Stimulated activated CD4-positive, alpha-beta T cell treated with anti-CD3 and anti-CD28 coated beads, Interleukin-1b, Interleukin-23, amount 100 ng/mL, for 1 hour (primary cell): ENCODE measurements around the gene TEDC2.
A peak's percentile ranks its signal among the peaks of the same experiment; 100 is the strongest.

Experiments used
- DNase-seq, 2 donors: peaks; one replicate each; pipeline ENCODE4 v3.0.0-alpha.2; 2020; ENCODE audit warnings: low read depth in 2 of 2

TEDC2 gene

DNA sequence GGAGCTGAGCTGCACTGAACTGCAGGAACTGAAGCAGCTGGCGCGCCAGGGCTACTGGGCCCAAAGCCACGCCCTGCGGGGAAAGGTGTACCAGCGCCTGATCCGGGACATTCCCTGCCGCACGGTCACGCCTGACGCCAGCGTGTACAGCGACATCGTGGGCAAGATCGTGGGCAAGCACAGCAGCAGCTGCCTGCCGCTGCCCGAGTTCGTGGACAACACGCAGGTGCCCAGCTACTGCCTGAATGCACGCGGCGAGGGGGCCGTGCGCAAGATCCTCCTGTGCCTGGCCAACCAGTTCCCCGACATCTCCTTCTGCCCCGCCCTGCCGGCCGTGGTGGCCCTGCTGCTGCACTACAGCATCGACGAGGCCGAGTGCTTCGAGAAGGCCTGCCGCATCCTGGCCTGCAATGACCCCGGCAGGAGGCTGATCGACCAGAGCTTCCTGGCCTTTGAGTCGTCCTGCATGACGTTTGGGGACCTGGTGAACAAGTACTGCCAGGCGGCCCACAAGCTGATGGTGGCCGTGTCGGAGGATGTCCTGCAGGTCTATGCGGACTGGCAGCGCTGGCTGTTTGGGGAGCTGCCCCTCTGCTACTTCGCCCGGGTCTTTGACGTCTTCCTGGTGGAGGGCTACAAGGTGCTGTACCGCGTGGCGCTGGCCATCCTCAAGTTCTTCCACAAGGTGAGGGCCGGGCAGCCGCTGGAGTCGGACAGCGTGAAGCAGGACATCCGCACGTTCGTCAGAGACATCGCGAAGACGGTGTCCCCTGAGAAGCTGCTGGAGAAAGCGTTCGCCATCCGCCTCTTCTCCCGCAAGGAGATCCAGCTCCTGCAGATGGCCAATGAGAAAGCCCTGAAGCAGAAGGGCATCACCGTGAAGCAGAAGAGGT lies 36.6 kb downstream of the TEDC2 start:
- DNase-seq: no peak

DNA sequence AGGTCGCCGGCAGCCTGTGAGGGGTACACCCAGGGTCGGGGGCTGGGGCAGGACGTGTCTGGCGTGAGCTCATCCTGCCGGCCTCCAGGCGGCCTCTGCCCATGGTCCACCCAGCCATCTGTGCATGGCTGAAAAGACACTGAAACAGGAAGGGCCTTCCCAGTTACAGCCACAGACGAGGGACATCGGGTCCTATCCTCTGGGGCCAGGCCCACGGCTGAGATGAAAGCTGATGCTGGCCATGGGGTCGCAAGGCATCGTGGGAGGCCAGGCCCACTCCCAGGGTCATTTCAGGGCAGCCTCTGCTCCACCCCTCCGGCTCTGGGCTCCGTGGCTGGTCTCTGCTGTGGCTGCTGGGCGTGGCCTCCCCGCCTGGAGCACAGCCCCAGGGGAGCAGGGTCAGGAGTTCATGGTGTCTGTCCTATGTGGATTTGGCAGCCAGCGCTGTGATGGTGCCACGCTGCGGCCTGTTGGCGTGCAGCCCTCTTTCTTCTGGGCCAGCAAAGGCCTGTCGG lies 37.3 kb downstream of the TEDC2 start:
- no peak for DNase-seq

DNA sequence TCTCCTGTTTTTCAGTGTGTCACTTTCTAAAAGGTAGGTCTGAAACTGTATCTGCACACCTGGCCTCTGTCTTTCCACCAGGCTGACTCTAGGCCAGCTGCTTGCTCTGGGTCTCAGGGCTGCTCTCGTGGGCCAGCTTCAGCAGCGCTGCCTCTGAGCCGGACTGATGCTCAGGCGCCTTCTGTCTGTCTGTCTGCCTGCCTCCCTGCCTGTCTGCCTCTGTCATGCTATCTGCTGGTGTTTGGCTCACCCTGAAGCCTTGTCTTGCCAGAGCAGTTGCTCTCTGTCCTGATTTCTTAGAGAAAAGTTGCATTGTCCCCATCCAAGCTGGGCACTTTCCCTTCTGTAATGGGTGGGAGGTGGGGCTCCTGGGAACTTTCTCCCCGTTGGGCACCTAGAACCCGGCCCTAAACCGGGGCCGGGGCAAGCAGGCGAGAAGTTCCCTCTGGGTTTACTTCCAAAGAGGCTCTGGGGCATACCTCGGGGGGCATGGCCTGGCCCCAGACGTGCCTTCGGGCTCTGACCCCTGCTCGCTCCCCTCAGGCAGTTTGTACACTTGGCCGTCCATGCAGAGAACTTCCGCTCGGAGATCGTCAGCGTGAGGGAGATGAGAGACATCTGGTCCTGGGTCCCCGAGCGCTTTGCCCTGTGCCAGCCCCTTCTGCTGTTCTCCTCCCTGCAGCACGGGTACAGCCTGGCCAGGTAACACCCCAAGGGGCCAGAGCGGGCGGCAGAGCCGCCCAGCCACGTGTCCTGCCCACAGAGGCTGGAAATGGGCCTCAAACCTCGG lies 38.0 kb downstream of the TEDC2 start:
- no peak for DNase-seq

DNA sequence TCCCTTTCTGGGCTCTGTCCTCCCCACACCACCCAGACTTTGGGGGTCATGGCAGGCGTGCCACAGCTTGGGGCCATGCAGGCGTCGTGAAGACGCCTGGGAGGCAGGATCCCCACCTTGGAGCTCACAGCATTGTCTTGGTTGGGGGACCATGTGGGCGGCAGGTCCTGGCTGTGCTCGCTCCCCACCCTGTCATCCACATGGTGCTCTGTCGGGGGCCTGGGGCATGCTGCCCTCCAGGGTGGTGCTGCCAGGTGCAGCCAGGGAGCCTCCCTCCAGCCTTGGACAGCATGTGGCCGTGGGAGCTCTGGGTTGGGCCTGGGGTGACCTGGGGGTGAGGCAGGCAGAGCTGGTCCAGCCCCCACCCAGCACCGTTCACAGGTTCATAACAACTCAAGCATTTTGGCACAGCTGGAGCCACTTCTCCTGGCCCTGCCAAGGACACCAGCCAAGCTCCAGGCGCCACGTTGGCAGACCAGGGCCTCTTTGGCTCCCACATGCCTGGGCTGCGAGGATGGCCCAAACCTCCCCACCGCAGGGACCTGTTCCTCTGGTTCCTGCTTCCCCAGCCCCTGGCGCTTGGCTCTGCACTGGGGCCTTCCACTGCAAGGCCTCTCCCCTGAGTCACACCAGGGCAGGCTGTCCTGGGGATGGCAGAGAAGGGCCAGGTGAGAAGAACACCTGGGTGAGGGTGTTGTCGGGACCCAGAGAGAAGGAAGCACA lies 38.8 kb downstream of the TEDC2 start:
- DNase-seq: no peak

DNA sequence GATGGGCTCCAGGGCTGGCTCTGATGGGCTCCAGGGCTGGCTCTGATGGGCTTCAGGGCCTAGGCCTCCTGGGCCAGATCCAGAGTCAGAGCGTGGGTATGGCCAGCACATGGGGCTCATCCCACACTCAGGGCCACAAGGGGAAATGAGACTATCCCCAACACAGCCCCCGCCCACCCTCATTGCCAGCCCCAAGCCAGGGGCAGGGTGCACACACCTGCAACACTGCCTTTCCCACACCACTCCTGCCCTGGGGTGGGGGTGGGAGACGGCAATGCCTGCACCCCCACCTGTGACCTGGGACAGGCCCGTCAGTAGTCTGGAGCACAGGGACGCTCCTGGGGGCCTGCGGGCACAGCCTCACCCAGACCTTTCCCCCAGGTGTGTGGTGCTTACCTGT lies 39.5 kb downstream of the TEDC2 start:
- no peak for DNase-seq

DNA sequence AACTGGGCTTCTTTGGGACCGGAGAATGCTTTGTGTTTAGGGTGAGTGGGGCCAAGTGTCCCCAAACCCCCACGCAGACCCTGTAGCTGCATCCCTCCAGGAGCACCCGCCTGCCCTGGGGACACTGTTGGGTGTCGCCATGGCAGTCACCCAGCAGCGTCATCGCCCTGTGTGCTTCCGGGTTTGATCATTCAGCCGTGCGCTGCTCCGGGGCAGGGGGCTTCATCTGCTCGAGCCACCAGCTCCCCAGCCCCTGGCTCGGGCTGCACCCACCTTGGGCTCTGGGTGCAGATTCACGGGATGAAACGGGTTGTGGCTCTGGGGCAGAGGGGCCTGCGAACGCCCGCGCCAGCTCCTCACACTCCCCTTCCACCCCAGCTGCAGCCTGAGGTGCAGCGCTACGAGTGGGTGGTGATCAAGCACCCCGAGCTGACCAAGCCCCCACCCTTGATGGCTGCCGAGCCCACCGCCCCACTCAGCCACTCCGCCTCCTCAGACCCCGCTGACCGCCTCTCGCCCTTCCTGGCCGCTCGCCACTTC lies 40.1 kb downstream of the TEDC2 start:
- DNase-seq: no peak

DNA sequence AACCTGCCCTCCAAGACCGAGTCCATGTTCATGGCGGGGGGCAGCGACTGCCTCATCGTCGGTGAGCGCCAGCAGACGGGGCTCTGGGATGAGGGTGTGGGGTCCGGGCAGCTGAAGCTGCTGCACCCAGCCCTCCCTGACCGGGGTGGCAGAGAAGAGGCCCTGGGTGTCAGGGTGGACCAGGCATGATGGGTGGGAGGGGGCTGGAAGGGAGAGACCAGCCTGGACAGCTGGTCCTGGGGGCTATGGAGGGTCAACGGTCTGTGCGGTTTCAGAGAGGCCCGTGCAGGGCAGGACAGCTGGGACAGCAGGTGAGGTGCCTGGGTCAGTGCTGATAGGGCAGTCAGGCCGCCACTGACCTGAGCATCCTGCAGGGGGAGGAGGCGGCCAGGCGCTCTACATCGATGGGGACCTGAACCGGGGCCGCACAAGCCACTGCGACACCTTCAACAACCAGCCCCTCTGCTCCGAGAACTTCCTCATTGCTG lies 40.6 kb downstream of the TEDC2 start:
- DNase-seq: no peak

DNA sequence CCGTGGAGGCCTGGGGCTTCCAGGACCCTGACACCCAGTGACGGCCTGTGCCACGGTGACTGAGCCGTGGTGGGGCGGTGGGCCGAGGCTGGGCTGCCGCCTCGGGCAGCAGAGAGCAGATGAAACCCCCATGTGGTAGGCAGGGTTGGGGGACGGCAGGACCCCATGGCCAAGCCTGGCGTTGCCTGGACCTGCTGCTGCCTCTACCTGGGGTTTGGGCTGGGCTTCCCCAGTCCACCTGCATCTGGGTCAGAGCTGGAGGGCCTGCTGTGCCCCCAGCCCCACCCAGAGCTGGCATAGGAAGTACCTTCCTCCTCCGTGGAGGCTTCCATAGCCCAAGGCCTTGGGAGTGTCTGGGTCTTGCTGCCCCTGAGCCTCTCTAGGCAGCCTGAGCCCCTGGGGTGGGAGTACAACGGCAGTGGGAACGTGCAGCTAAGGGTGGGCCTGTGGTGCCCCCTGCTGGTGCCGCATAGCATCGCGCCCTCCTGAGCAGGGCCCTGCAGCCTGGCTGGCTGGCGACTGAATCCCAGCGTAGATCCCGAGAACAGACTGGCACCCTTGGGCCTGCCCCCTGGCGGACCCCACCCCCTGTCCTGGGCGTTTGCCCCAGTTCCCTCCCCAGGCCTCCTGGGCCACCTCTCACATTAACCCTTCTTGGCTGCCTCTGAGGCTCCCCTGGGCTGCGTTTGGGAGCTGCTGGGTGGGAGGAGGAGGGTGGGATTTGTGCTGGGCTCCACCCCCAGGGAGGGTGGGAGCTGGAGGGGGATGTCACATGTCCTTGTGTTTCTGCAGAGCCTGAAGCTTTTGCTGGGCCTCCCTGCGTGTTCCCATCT lies 41.2 kb downstream of the TEDC2 start:
- peak; percentile 52 to 77 for DNase-seq

DNA sequence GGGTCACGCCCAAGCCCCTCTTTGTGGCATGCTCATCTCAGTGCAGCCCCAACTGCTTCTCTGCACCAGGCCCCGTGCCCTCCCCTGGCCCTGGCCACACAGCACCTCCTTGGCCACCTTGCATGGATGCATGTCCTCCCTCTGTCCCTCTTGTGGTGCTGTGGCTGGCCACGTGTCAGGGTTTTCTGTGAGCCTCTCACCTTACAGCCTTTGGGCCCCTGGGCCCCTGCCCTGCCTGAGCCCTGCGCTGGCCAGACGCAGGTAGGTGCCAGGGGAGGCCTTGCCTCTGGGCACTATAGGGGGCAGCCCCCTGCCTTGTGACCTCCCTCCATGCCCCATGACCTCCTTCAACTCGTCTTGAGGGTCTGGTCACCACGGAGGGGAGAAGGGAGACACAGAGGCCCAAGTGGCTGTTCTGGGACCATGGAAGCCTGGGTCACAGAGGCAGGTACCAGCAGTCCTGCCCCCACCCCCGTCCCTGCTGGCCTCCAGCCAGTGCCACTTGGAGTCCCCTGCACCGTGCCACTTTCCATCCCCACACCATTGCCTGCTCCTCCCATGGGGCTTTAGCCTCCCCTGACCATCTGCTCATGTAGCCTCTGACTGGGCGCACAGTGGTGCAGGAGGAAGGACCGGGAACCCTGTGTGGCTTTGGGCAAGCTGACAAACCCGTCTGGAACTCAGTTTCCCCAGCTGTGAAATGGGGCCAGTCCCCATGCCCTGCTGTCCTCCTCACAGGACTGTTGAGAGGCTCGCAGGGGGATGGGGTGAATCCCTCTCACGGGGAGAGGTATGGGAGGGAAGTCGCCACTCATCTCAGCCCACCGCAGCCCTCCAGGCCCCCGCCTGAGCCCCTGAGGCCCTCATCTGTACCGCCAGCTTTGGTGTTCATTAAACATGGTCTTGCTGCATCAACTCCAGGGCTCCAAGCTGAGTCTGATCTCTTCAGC lies 42.3 kb downstream of the TEDC2 start:
- DNase-seq: no peak

DNA sequence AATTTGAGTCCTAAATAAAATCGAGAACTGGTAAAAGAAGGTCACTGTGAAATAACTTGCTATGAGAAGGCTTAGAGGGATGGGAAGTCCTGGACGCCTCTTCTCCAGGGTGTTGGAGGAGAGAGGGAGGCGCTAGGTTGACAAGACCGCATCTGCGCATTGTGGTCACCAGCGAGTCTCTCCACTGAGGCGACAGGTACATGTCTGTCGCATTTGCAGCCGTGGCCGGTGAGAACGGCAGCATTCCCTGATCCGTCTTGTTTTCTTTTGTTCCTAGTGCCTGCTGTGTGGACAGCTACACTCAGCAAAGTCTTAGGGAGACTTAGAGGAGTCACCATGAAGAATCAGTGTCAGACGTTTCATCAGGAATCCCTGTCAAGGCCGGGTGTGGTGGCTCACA lies 45.8 kb downstream of the TEDC2 start:
- DNase-seq: no peak

DNA sequence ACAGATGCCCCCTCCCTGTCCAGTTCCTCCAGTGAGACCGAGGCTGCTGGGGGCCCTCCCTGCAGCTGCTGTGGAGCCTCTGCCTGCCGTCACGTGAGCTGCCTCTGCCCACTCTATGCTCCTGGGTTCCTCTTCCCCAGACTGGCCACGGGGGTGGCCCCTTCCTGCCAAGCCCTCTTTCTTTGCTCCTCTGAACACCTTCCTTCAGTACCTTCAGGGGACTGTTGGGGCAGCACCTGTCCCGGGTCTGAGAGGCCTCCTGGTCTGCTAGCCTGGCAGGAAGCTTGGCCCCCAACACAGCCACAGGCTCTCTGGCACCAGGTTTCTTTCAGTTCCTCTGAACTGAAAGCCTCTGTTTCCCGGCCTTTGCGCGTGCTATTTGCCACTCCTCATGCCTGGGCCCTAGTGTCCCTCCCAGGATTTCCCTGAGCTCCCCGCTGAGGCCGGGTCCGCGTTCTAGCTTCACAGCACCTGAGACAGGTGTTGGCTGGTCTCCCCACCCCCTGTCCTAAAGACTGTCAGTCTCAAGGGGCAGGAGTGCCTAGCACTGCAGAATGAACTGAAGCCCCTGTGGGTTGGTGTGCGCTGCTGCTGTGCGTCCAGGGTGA lies 47.2 kb downstream of the TEDC2 start:
- no peak for DNase-seq

DNA sequence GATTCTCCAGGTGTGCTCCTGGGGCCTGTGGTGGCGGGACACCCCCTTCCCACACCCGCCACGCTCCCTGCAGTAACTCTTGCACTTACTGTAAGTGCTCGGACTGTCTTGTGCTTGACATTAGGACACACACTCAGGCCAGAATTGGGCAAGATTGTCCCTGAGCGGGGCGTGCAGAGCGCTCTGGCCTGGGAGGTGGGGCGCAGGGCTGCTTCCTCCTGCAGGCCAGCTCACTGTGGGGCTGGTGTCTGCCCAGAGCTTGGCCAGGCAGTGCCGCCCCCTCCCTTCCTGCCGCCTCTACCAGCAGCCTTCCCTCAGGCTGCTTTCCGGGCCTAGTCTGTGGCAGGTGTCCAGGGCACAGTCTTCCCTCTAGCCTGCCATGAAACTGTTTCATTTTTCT lies 47.8 kb downstream of the TEDC2 start:
- no peak for DNase-seq

DNA sequence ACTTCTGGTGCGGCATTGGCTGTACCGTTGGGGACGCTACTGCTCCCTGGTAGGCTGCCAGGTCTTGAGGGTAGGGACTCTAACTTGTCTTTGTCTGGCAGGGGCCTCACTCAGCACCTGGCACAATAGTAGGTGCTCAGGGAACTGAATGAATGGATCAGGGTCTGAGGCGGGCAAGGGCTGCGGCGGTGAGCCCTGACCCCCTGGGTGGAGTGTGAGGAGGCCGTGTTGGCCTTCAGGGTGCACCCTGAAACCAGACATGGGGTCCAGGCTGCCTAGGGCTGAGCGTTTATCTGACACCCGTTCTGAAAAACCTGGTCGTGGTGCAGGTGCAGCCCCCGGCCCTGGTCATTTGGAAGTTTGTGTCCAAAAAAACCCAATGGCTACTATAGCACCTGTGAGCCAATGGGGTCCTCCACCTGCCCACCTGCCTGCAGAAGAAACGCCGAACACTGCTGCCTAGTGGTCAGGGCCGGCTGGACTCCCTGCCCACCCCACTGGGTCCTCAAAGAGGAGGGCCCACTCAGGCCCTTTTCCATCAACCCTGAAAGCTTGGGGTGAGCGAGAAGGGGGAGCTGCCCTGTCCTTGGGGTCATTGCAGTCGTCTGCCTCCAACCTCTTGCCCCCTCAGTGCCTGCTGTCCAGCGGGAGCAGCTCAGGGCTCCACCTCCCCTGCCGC lies 49.0 kb downstream of the TEDC2 start:
- DNase-seq: no peak

DNA sequence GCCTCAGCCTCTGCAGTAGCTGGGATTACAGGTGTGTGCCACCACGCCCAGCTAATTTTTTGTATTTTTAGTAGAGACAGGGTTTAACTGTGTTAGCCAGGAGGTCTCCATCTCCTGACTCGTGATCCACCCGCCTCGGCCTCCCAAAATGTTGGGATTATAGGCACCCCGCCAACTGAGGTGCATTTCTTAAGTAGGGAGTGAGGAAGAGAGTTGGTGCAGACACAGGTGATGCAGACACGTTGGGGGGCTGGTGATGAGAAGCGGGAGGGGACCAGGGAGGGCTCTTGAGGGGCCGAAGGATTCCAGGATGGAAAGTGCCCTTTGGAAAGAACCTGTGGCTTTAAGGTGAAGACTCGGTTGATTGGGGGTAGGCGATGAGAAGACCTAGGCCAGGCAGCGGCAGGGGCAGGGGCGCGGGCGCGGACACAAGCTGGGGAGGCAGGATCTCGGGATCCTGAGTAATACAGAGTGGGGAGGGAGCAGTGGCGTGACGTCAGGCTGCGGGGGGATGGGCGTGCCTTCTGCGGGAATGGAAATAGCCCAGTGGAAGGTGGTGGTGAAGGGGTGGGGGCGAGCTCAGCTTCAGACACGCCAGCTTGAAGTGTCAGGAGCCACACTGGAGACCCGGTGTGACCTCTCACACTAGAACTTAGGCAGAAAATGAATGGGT lies 51.4 kb downstream of the TEDC2 start:
- no peak for DNase-seq

DNA sequence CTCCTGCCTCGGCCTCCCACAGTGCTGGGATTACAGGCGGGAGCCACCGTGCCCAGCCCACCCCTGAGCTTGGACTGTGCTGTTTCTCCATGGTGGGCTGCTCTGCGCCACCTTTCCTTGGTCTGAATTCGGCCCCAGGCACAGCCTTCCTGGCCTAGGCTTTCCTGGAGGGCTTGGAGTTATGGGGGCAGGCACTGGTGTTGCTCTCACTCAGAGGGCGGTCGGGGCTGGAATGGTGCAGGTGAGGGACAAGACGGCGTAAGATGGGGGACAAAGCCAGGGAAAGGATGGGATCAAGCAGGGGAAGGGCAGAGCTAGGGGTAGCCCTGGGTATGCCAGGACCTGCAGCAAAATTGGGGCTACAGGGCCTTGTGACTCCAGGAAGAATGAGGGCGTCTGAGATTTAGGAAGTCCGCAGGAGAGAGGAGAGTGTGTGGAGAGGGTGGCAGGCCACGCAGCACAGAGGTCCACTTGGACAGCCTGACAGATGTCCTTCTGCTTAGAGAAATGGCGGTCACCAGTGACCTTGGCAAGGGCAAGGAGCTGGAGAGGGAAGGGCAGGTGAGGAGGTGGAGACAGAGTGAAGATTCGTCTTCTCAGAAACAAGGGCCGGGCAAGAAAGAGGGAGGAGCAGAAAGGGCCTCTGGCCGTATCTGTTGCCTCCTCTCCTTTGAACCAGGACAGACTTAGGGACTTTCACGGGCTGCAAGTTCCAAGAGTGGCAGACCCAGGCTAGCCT lies 52.3 kb downstream of the TEDC2 start:
- no peak for DNase-seq

DNA sequence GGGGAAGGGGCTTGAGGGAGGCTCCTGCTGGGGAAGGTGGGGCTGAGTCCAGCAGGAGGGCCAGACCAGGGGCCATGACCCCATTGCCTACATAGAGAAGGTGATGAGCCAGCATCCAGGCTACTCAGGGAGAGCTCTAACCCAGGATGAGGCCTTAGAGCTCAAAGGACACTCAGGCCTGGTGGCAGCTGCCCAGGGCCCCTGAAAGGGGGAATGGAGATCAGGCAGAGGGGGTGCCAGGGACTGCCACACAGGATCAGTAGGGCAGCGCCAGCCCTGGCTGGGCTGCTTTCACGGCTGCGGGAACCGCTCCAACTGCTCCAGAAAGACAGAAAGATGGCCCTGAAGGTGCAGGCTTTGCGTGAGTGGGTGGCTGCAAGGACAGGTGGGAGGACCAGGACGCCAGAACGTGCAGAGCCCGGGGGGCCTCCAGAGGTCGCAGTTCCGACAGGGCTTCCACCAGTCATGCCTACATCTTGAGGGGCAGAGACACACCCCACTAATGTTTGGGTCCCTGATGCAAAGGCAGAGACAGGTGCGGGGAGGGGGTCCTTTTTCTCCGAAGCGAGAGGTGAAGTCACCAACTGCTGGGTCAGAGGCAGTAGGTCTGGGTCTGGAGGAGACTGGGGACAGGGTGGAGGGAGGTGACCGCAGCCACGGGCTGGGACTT lies 53.0 kb downstream of the TEDC2 start:
- DNase-seq: no peak
